ENCODE results near the gene CCNE1.
A peak's percentile ranks its signal among the peaks of the same experiment; 100 is the strongest.
"Not testable (repeated sequence)": the region's sequence is repeated elsewhere in the genome, so short reads cannot be mapped to it uniquely, and the experiment has no call there.

Gene CCNE1

DNA sequence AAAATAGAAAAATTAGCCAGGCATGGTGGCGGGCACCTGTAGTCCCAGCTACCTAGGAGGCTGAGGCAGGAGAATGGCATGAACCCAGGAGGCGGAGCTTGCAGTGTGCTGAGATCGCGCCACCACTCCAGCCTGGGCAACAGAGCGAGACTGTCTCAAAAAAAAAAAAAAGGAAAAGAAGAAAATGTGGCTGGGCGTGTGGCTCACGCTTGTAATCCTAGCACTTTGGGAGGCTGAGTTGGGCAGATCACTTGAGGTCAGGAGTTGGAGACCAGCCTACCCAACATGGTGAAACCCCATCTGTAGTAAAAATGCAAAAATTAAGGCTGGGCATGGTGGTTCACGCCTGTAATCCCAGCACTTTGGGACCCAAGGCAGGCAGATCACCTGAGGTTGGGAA, 13.5 kb downstream of the CCNE1 start:
- H3K9me3 ChIP-seq (ENCODE audit: insufficient read depth, low read depth, low read length); H3K14ac ChIP-seq (ENCODE audit: low read length); H2AFZ ChIP-seq (ENCODE audit: insufficient read depth, low read length, poor library complexity); H3K4me3 ChIP-seq (ENCODE audit: low read depth, low read length); H3K18ac ChIP-seq (ENCODE audit: low read length); H4K91ac ChIP-seq (ENCODE audit: low read depth, low read length); H3K79me2 ChIP-seq (ENCODE audit: control insufficient read depth, insufficient read depth, low read length, poor library complexity); H4K12ac ChIP-seq (ENCODE audit: low read depth, low read length); H3K27me3 ChIP-seq (ENCODE audit: insufficient read depth, low read length); H2AK5ac ChIP-seq (ENCODE audit: low read length); H2BK5ac ChIP-seq (ENCODE audit: low read depth, low read length, poor library complexity); H2BK120ac ChIP-seq (ENCODE audit: insufficient read depth, low read length, poor library complexity); H4K8ac ChIP-seq (ENCODE audit: low read depth, low read length); H3K4ac ChIP-seq (ENCODE audit: low read depth, low read length); H2BK12ac ChIP-seq (ENCODE audit: low read length); H3K23ac ChIP-seq (ENCODE audit: low read length); H3K4me1 ChIP-seq (ENCODE audit: control insufficient read depth in 1 of 2, insufficient read depth in 2 of 2, low read length in 2 of 2); H3K4me2 ChIP-seq (ENCODE audit: low read length); H3K79me1 ChIP-seq (ENCODE audit: low read length); H3K9ac ChIP-seq (ENCODE audit: low read length); H3K27ac ChIP-seq (ENCODE audit: low read depth, low read length): not testable (repeated sequence)
- peaks cover 13 to 23% of the 10 kb centered on the region in 2 experiments for H3K36me3 ChIP-seq (ENCODE audit: control insufficient read depth in 1 of 2, insufficient read depth in 2 of 2, low read length in 2 of 2)
- no CpG with 5 or more reads among the region's 8 CpGs for WGBS (ENCODE audit: extremely low coverage, insufficient coverage, insufficient read length)
- peak; percentile 78 to 79 for DNase-seq

DNA sequence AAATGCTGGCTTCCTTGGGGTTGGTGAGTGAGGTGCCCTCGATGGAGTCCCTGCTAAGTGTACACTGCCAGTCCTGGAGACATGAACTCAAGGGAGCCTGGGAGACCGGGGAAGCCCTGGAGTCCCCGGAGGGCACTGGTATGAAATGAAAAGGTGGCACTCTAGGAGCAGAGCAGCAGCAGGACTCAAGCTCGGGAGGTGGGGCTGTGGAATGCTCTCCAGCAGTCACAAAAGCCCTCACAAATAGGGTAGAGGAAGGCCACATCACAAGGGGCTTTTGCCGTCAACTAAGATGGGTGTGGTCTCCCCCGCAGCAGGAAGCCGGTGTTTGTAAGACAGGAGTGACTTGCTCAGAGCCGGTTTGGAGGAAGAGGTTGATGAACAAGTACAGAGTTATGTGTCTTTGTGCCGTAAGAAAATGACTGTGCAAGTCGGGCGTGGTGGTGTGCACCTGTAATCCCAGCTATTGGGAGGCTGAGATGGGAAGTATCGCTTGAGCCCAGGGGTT, 19.3 kb downstream of the CCNE1 start:
- Histone ChIP-seq H3K4ac (ENCODE audit: low read depth, low read length) (no peak overlapping the region), H3K4me1 (ENCODE audit: control insufficient read depth in 1 of 2, insufficient read depth in 2 of 2, low read length in 2 of 2) (no peaks in the 10 kb centered on the region), H3K14ac (ENCODE audit: low read length) (no peak overlapping the region), H3K4me3 (ENCODE audit: low read depth, low read length) (no peak overlapping the region), H2BK12ac (ENCODE audit: low read length) (no peak overlapping the region), H3K36me3 (ENCODE audit: control insufficient read depth in 1 of 2, insufficient read depth in 2 of 2, low read length in 2 of 2) (no peaks in the 10 kb centered on the region), H3K18ac (ENCODE audit: low read length) (no peak overlapping the region), H2AK5ac (ENCODE audit: low read length) (no peak overlapping the region), H3K4me2 (ENCODE audit: low read length) (no peak overlapping the region), H4K12ac (ENCODE audit: low read depth, low read length) (no peak overlapping the region), H3K79me1 (ENCODE audit: low read length) (no peaks in the 10 kb centered on the region), H3K9me3 (ENCODE audit: insufficient read depth, low read depth, low read length) (no peaks in the 10 kb centered on the region), H2BK120ac (ENCODE audit: insufficient read depth, low read length, poor library complexity) (no peak overlapping the region), H3K79me2 (ENCODE audit: control insufficient read depth, insufficient read depth, low read length, poor library complexity) (no peaks in the 10 kb centered on the region), H3K27me3 (ENCODE audit: insufficient read depth, low read length) (no peaks in the 10 kb centered on the region), H2AFZ (ENCODE audit: insufficient read depth, low read length, poor library complexity) (no peak overlapping the region), H4K91ac (ENCODE audit: low read depth, low read length) (no peak overlapping the region), H3K27ac (ENCODE audit: low read depth, low read length) (no peak overlapping the region), H4K8ac (ENCODE audit: low read depth, low read length) (no peak overlapping the region), H3K23ac (ENCODE audit: low read length) (no peak overlapping the region), H2BK5ac (ENCODE audit: low read depth, low read length, poor library complexity) (no peak overlapping the region), H3K9ac (ENCODE audit: low read length) (no peak overlapping the region)
- peak; percentile 67 to 68 for DNase-seq
- WGBS (ENCODE audit: extremely low coverage, insufficient coverage, insufficient read length) = no CpG with 5 or more reads among the region's 12 CpGs

DNA sequence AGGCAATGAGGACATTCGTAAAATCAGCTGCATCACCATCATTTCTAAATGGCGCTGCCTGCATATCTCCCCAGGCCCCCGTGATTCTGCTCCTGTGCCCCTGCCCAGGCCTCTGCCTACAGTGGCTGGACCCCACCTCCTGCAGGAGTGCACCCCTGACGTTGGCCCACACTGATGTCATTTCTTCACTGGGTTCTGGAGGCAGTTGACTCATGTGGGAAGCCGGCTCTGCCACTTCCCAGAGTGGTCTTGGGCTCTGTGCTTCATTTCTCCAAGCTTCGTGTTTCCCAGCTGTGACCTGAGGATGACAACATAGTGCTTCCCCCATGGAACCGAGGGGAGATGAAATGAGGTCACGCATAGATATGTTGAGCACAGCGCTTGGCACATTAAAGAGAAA, 19.9 kb downstream of the CCNE1 start:
- H4K8ac ChIP-seq (ENCODE audit: low read depth, low read length) = no peak overlapping the region
- H3K23ac ChIP-seq (ENCODE audit: low read length) = no peak overlapping the region
- H2AK5ac ChIP-seq (ENCODE audit: low read length) = no peak overlapping the region
- no peaks in the 10 kb centered on the region for H3K27me3 ChIP-seq (ENCODE audit: insufficient read depth, low read length)
- H3K79me1 ChIP-seq (ENCODE audit: low read length) = no peaks in the 10 kb centered on the region
- no peak overlapping the region for H3K4me3 ChIP-seq (ENCODE audit: low read depth, low read length)
- WGBS (ENCODE audit: extremely low coverage, insufficient coverage, insufficient read length) = no CpG with 5 or more reads among the region's 9 CpGs
- no peak overlapping the region for H3K9ac ChIP-seq (ENCODE audit: low read length)
- no peak overlapping the region for H3K14ac ChIP-seq (ENCODE audit: low read length)
- H3K36me3 ChIP-seq (ENCODE audit: control insufficient read depth in 1 of 2, insufficient read depth in 2 of 2, low read length in 2 of 2) = no peaks in the 10 kb centered on the region
- H2BK5ac ChIP-seq (ENCODE audit: low read depth, low read length, poor library complexity) = no peak overlapping the region
- H3K18ac ChIP-seq (ENCODE audit: low read length) = no peak overlapping the region
- DNase-seq = no peak
- H2AFZ ChIP-seq (ENCODE audit: insufficient read depth, low read length, poor library complexity) = no peak overlapping the region
- no peaks in the 10 kb centered on the region for H3K4me1 ChIP-seq (ENCODE audit: control insufficient read depth in 1 of 2, insufficient read depth in 2 of 2, low read length in 2 of 2)
- H3K79me2 ChIP-seq (ENCODE audit: control insufficient read depth, insufficient read depth, low read length, poor library complexity) = no peaks in the 10 kb centered on the region
- no peaks in the 10 kb centered on the region for H3K9me3 ChIP-seq (ENCODE audit: insufficient read depth, low read depth, low read length)
- no peak overlapping the region for H3K4ac ChIP-seq (ENCODE audit: low read depth, low read length)
- no peak overlapping the region for H3K4me2 ChIP-seq (ENCODE audit: low read length)
- H2BK120ac ChIP-seq (ENCODE audit: insufficient read depth, low read length, poor library complexity) = no peak overlapping the region
- H4K91ac ChIP-seq (ENCODE audit: low read depth, low read length) = peak overlapping the region; percentile 7
- no peak overlapping the region for H2BK12ac ChIP-seq (ENCODE audit: low read length)
- H3K27ac ChIP-seq (ENCODE audit: low read depth, low read length) = no peak overlapping the region
- no peak overlapping the region for H4K12ac ChIP-seq (ENCODE audit: low read depth, low read length)

DNA sequence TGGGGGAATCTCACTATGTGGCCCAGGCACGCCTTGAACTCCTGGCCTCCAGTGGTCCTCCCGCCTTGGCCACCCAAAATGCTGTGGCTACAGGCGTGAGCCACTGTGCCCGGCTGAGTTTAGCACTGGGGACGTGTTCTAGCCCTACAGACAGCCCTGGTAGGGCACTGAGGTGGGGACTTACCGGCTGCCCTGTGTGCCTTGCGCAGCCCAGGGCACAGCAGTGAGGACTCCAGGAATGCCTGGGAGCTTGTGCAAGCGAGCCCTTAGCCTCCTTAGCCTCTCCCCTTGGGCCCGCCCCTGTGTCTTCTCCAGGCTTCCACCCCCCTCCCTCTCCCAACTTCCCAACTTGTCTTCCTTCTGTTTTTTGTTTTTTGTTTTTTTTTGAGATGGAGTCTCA, 21.0 kb downstream of the CCNE1 start:
- no peak overlapping the region for H3K4me2 ChIP-seq (ENCODE audit: low read length)
- no peaks in the 10 kb centered on the region for H3K36me3 ChIP-seq (ENCODE audit: control insufficient read depth in 1 of 2, insufficient read depth in 2 of 2, low read length in 2 of 2)
- H3K18ac ChIP-seq (ENCODE audit: low read length) = no peak overlapping the region
- WGBS (ENCODE audit: extremely low coverage, insufficient coverage, insufficient read length) = no CpG with 5 or more reads among the region's 9 CpGs
- no peak overlapping the region for H3K9ac ChIP-seq (ENCODE audit: low read length)
- DNase-seq = no peak
- no peak overlapping the region for H2BK5ac ChIP-seq (ENCODE audit: low read depth, low read length, poor library complexity)
- H3K27me3 ChIP-seq (ENCODE audit: insufficient read depth, low read length) = no peaks in the 10 kb centered on the region
- H2BK120ac ChIP-seq (ENCODE audit: insufficient read depth, low read length, poor library complexity) = no peak overlapping the region
- H4K91ac ChIP-seq (ENCODE audit: low read depth, low read length) = no peak overlapping the region
- H3K14ac ChIP-seq (ENCODE audit: low read length) = no peak overlapping the region
- H2BK12ac ChIP-seq (ENCODE audit: low read length) = no peak overlapping the region
- no peak overlapping the region for H3K27ac ChIP-seq (ENCODE audit: low read depth, low read length)
- H3K4me1 ChIP-seq (ENCODE audit: control insufficient read depth in 1 of 2, insufficient read depth in 2 of 2, low read length in 2 of 2) = peaks cover 0 to 3% of the 10 kb centered on the region in 2 experiments
- H4K12ac ChIP-seq (ENCODE audit: low read depth, low read length) = no peak overlapping the region
- H3K9me3 ChIP-seq (ENCODE audit: insufficient read depth, low read depth, low read length) = no peaks in the 10 kb centered on the region
- no peak overlapping the region for H3K23ac ChIP-seq (ENCODE audit: low read length)
- H3K79me2 ChIP-seq (ENCODE audit: control insufficient read depth, insufficient read depth, low read length, poor library complexity) = no peaks in the 10 kb centered on the region
- no peaks in the 10 kb centered on the region for H3K79me1 ChIP-seq (ENCODE audit: low read length)
- H3K4ac ChIP-seq (ENCODE audit: low read depth, low read length) = no peak overlapping the region
- no peak overlapping the region for H4K8ac ChIP-seq (ENCODE audit: low read depth, low read length)
- no peak overlapping the region for H3K4me3 ChIP-seq (ENCODE audit: low read depth, low read length)
- H2AK5ac ChIP-seq (ENCODE audit: low read length) = no peak overlapping the region
- no peak overlapping the region for H2AFZ ChIP-seq (ENCODE audit: insufficient read depth, low read length, poor library complexity)

All from trophoblast cell (in vitro differentiated cells and primary cell).